Thyroid gland (tissue), 4 donors: ENCODE data around the gene HBM.
"Not testable (repeated sequence)": the region's sequence is repeated elsewhere in the genome, so short reads cannot be mapped to it uniquely, and the experiment has no call there.

Experiments used
- POLR2A ChIP-seq, 2 donors: fragments of 450-650 bp; IDR thresholded peaks; one replicate each; pipeline ENCODE4 v1.6.1; 2017; ENCODE audit warnings: antibody characterized with exemption in 2 of 2, mild to moderate bottlenecking in 2 of 2, moderate library complexity in 1 of 2
- TF ChIP-seq, protein P1 (sequence below), 6 experiments: fragments of 200-600 bp in 3 of 6; fragments of 450-650 bp in 3 of 6; sonication (generic) in 3 of 6; IDR thresholded peaks; one replicate each; pipeline ENCODE4 v1.5.1; 2016 to 2019; ENCODE audit warnings: antibody characterized with exemption in 6 of 6, mild to moderate bottlenecking in 2 of 6, inconsistent platforms in 1 of 6, moderate library complexity in 1 of 6

DNA sequence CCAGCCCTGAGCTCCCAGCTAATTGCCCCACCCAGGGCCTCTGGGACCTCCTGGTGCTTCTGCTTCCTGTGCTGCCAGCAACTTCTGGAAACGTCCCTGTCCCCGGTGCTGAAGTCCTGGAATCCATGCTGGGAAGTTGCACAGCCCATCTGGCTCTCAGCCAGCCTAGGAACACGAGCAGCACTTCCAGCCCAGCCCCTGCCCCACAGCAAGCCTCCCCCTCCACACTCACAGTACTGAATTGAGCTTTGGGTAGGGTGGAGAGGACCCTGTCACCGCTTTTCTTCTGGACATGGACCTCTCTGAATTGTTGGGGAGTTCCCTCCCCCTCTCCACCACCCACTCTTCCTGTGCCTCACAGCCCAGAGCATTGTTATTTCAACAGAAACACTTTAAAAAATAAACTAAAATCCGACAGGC lies 4.3 kb downstream of the HBM start:
- TF ChIP-seq, protein P1, sequence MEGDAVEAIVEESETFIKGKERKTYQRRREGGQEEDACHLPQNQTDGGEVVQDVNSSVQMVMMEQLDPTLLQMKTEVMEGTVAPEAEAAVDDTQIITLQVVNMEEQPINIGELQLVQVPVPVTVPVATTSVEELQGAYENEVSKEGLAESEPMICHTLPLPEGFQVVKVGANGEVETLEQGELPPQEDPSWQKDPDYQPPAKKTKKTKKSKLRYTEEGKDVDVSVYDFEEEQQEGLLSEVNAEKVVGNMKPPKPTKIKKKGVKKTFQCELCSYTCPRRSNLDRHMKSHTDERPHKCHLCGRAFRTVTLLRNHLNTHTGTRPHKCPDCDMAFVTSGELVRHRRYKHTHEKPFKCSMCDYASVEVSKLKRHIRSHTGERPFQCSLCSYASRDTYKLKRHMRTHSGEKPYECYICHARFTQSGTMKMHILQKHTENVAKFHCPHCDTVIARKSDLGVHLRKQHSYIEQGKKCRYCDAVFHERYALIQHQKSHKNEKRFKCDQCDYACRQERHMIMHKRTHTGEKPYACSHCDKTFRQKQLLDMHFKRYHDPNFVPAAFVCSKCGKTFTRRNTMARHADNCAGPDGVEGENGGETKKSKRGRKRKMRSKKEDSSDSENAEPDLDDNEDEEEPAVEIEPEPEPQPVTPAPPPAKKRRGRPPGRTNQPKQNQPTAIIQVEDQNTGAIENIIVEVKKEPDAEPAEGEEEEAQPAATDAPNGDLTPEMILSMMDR (IDR thresholded peaks at IDR 0.05), result not testable (repeated sequence)
- not testable (repeated sequence) for TF ChIP-seq POLR2A (IDR thresholded peaks at IDR 0.05)
